ENCODE measurements around the gene MEX3B.

MEX3B gene

DNA sequence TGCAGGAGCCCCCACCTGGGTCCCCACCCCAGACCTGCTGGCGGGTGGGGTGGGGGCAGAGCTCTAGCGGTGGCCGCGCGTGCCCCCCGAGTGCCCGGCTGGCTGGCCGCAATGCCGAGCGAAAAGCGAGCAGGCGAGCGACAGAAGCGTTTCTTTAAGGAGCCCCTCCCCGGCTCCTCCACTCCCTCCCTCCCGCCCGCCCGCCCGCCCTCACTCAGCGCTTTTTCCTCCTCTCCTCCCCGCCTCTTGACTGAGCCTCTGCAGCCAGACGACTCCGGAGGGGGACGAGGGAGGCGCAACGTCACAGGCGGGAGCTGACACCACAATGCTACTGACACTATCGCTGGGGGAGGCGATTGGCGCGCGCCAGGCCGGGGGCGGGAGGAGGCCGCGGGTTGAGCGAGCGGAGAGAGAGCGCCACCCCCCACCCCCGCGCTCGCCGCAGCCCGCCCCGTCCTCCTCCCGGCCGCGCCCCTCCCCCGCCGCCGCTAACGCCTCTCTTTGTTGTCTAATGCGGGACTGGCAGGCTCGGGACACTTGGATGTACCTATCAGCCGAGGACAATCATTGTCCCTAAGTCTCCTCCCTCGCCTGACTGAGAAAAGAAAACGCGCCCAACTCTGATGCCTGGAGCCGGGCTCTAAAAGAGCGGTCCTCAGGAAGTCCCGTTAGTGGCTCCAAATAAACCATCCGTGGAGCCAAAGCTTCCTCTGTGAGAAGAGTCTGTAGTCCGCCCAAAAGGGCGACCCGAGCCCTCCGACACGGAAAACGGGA is at the start of gene MEX3B:
Gene MEX3B, minus strand, starts transcription at position 127 of the 774 bp plus-strand sequence. CDS start 313 bp downstream, outside the sequence.
- peak; percentile 93 to 98 for DNase-seq

DNA sequence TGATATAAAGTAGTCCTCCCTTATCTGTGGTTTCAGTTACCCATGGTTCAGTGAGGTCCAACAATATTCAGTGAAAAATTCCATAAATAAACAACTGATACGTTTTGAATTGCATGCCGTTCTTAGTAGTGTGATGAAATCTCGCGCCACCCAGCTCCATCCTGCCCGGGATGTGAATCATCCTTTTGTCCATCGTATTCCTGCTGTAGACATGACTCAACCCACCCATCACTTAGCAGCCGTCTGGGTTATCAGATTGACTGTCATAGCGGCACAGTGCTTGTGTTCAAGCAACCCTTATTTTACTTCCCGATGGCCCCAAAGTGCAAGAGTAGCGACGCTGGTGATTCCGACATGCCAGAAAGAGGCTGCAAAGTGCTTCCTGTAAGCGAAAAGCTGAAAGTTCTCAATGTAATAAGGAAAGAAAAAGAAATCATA is 48.0 kb upstream of the MEX3B start:
- no peak for DNase-seq

DNA sequence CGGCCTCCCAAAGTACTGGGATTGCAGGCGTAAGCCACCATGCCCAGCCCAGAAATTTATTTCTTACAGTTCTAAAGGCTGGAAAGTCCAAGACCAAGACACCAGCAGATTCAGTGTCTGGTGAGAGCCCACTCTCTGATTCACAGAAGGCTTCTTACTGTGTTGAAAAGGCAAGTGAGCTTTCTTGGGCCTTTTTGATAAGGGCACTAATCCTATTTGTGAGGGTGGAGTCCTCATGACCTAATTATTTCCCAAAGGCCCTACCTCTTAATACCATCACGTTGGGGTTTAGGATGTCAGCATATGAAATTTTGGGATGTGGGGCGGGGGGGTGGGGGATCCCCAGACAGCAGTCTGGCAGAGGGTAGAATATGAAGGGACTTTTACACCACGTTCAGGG is 47.5 kb upstream of the MEX3B start:
- DNase-seq: no peak

DNA sequence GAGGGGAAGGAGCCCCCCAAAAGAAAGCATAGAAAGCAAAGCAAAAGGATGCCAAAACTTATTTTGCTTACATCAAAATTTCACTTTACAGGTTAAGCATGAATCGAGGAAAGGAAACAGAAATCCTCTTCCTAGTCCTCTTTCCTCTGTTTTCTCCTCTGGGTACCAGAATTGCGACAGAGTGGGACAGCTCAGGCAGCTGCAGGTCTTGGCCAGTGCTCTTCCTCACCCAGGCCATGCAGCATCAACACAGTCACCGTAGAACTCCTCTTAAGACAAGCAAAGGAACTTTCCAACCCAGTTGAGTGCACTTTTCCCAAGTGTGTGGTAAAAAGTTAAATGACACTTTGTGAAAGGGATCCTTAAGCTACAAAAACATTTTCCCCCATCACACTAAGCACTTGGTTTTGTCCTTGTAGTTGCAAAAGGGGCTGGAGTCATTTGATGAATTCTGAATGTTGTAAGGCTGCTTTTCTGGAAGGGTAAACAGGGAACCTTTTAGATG is 45.9 kb upstream of the MEX3B start:
- DNase-seq: no peak

DNA sequence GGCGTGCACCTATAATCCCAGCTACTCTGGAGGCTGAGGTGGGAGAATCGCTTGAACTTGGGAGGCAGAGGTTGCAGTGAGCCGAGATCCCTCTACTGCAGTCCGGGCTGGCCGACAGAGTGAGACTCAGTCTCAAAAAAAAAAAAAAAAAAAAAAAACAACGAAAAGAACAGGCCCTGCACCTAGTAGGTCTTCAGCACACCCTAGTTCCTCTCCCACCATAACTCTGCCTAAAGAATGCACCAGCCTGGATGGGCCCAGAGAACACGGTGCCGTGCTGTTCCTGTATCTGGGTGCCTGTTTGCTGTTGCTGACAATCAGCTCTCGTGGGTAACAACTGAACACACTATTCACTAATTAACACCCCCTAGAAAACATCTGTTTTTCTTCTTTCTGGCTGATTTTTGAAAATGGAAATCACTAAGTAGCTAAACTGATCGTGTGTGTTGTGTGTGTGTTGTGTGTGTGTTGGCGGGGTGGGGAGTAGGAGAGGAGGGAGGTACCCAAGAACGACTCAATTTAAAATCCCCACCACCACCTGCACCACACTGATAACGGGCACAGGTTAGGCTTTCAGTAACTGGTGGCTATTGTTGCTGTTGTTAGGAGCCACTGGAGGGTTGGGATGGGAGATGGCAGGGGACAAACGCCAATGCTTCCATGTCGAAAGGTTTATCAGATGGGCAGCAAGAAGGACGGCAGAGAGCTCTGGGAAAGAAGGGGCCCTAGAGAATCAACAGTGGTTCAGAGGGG is 40.6 kb upstream of the MEX3B start:
- DNase-seq: no peak

DNA sequence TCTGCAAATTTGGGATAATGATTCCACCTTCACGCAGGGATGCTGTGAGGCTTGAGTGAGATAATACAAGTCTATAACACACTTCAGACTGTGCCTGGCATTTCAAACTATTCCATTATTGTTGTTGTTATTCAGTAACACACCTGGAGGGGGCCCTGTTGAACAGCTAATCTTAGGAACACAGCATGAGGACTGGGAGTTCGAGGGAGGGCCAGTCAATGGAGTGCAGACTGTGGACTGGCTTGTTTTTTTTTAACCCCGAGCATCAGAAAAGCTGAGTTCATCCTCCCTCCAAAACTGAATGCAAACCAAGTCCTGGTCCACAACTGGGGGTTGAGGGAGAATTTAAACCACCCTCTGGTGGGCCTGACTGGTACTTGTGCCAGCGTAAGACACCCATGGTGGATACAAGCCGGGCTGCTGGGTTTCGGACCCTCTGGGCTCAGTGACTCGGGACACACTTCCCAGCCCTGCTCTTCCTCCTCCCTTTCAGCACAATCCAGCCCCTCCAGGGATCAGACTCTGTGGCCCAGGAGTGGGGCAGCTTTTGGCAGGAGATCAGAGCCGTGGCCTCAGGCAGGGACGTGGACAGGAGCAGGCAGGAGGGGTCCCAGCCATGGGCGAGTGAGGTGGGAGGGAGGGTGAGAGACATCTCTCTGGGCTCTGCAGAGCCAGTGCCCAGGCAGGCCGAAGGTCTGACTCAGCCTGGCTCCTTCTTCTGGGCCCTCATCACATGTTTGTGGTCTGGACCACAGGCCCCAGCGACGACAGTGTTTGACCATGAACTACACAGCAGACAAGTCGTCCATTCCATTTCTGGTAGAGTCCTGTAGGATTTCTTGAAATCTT is 36.3 kb upstream of the MEX3B start:
- DNase-seq: peak in 1 of 2 experiments; percentile 41

- DNase-seq: no peak
These were observed 35.0 kb upstream of the MEX3B start for GRCh38 chr15:82080774-82081173.

DNA sequence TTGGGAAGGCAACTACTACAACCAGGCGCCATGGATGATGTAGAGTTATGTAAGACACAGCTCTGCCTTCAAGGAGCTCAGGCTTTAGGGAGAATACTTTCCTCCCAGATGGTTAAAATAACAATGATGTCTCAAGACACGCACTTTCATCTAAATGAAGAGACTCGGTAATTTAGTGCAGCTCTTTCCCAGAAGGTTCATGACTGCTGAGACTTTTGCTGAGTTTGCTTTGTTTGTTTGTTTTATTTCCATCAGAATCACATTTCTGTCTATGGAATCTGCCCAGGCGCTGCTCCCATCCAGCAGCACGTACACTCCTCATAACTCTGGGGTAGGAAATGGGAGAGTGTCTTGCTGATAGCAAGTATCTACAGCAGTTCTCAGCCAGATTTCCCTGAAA is 33.9 kb upstream of the MEX3B start:
- DNase-seq: no peak

DNA sequence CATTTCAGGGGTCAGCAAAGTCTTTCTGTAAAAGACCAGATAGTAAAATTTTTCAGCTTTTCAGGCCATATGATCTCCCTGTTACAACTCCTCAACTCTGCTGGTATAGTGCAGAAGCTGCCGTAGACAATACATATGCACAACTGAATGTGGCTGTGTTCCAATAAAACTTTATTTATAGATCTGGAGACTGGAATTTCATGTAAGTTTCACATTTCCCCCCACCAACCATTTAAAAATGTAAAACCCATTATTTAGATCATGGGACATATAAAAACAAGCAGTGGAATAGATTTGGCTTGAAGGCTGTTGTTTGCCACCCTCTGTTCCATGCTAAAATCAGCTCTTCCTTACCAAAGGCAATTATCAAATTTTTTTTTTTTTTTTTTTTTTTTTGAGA is 28.8 kb upstream of the MEX3B start:
- no peak for DNase-seq

DNA sequence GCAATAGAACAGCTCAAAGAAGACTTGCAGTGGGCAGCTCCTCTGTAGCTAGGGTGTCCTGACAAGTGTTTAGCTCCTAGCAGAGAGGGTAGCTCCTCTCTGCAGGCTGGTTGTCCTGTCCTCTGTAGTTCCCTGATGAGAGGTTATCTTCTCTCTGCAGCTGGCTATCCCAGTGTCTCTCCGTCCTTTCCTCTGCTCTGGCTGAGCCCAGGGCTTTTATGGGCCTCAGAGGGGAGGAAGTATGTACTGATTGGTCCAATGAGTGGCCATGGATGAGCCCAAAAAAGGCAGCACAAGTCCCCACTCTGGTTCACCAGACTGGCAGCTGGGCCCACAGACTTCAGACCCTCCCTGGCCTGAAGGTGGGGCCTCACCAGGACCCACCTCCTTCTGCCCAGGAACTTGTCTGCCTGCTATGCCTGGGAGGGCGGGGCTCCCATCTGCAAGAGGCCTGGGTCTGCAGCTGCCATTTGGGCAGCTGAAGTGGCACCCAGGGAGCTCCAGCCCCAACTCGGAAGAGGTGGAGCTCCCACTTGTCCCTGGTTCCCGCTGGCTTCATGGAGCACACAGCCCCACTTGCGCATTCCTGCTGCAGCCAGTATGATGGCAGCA is 27.2 kb upstream of the MEX3B start:
- DNase-seq: no peak

- no peak for DNase-seq
These were observed 20.6 kb upstream of the MEX3B start for GRCh38 chr15:82066455-82066854.

GRCh38 chr15:82064824-82065223 is 19.0 kb upstream of the MEX3B start:
- no peak for DNase-seq

- DNase-seq: peak in 1 of 2 experiments; percentile 34
These were observed 16.9 kb upstream of the MEX3B start for GRCh38 chr15:82062479-82063454.

DNA sequence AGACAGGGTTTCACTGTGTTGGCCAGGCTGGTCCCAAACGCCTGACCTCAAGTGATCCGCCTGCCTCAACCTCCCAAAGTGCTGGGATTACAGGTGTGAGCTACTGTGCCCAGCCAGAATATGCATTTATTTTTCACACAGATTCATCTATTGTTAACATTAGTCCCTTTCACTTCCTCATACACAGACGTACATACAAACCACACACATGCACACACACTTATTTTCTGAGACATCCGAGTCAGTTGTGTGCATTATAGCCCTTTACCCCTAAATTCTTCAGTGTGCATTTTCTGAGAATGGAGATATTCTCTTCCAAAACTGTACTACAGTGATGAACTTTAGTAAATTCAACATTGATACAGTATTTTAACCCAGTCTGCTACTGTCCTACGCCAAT is 15.0 kb upstream of the MEX3B start:
- DNase-seq: no peak

- no peak for DNase-seq
These were observed 12.8 kb upstream of the MEX3B start for GRCh38 chr15:82058517-82059204.

DNA sequence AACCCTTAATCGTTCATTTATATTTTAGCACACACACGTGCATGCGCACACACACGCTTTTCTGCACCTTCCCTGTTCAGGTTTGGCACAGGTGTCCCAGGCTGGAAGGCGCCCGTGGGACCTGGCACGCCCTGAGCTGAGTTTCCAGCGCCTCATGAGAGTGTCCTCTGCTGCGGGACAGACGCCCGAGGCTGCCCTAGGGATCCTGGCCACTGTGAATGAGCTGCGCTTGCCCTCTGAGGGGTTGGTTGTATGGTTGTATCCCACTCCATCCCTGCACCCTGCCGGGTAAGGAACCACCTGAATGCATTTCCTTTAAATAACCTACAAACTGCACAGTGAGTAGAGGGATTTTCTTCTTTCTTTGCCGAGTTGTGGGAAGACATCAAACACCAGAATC is 12.2 kb upstream of the MEX3B start:
- peak in 1 of 2 experiments; percentile 4 for DNase-seq

- no peak for DNase-seq
These were observed 11.4 kb upstream of the MEX3B start for GRCh38 chr15:82056958-82057823.

- DNase-seq: no peak
These were observed 6.9 kb upstream of the MEX3B start for GRCh38 chr15:82052751-82053150.

GRCh38 chr15:82051664-82052063 is 5.8 kb upstream of the MEX3B start:
- no peak for DNase-seq

DNA sequence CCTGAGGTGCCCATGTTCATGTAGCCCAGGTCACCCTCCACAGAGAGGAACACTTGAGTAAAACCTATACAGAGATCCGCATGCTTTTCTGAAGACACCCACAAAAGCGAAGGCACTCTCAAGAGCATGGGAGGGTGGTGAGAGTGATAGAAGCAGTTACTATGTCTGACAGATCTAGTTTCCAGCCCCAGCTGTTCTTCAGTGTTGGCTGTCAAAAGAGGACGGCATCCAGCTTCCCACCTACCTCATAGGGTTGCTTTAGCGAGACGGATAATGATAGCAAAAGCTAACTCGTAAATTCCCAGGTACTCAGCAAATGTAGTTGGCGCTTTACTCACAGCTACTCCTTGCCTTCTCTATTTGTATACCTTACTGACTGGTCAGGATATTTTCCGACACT is 3.0 kb upstream of the MEX3B start:
- no peak for DNase-seq

All from NCI-H526 (cell line).